Esophagus muscularis mucosa (tissue), 3 donors: ENCODE results near the gene LCE2B.

Experiments
- CTCF ChIP-seq, 3 experiments: fragments of 200-600 bp in 2 of 3; fragments of 450-650 bp in 1 of 3; sonication (generic) in 2 of 3; IDR thresholded peaks; one replicate each; pipeline ENCODE4 v1.5.1; 2017 to 2019; ENCODE audit warnings: antibody characterized with exemption in 3 of 3, mild to moderate bottlenecking in 2 of 3, moderate library complexity in 1 of 3
- POLR2A ChIP-seq: fragments of 450-650 bp; IDR thresholded peaks from one replicate; pipeline ENCODE4 v1.6.1; 2017; ENCODE audit warnings: antibody characterized with exemption, moderate library complexity, mild to moderate bottlenecking, low read depth
- POLR2AphosphoS5 ChIP-seq, 2 donors: sonication (generic); formaldehyde crosslinking; IDR thresholded peaks; one replicate each; pipeline ENCODE4 v1.6.1; 2017; ENCODE audit warnings: antibody characterized with exemption in 2 of 2

DNA sequence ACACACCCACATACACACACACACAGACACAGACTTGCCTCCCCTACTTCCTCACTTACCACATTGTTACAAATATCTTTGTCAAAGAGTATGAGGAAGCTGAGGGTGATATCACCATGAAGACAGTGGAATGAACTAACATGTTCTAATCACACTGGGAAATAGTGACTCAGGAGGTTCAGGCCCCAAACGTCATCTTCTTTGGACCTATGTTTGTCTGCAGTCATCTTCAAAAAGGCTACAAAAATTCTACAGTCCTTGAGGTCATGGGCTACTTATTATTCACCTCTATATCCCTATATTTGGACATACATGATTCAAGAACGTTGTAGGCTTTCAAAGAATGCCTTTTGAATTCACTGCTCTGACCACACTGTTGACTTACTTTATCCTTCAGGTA, 12.9 kb upstream of the LCE2B start:
- TF ChIP-seq CTCF (IDR thresholded peaks at IDR 0.05) (no peak), POLR2A (no peak), POLR2AphosphoS5 (IDR thresholded peaks at IDR 0.05) (no peak)
